GM20431 (cell line): ENCODE results near the gene CLIC5.
"Not testable (repeated sequence)": the region's sequence is repeated elsewhere in the genome, so short reads cannot be mapped to it uniquely, and the experiment has no call there.

ENCODE experiments used
- in situ Hi-C: fragments of 300-500 bp; cut with MseI, MboI; formaldehyde crosslinking; loops from one replicate; pipeline ENCODE4 v1.15.0; 2020; ENCODE audit warnings: low sequenced_read_pairs; ENCODE audit not compliant: unreplicated experiment

The CLIC5 gene

DNA sequence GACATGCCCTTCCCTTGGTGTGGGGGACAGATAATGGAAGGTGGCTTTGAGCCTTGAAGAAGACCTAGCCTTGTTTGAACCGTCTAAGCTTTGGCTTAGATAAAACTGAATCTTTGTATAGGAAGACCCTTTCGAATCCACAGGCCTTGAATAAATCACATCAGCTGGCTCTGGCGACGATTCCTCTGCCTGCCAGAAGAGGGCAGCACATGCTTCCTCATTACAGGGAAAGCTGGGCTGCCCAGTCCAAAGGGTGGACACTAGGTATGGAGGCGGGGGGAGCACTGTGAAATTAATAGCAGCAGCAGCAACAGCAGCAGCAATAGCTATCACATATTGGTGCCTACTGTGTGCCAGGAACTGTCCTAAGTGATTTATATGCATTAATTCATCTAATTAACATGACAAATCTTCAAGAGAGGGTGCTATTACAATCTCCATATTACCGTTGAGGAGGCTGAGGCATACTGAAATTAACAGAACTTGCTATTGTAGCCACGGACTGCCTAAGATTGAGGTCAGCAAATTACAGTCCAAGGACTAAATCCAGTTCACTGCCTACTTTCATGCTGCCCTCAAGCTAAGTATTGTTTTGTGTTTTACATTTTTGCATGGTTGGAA lies 85.1 kb downstream of the CLIC5 start:
- in situ Hi-C loops = no loop called here

DNA sequence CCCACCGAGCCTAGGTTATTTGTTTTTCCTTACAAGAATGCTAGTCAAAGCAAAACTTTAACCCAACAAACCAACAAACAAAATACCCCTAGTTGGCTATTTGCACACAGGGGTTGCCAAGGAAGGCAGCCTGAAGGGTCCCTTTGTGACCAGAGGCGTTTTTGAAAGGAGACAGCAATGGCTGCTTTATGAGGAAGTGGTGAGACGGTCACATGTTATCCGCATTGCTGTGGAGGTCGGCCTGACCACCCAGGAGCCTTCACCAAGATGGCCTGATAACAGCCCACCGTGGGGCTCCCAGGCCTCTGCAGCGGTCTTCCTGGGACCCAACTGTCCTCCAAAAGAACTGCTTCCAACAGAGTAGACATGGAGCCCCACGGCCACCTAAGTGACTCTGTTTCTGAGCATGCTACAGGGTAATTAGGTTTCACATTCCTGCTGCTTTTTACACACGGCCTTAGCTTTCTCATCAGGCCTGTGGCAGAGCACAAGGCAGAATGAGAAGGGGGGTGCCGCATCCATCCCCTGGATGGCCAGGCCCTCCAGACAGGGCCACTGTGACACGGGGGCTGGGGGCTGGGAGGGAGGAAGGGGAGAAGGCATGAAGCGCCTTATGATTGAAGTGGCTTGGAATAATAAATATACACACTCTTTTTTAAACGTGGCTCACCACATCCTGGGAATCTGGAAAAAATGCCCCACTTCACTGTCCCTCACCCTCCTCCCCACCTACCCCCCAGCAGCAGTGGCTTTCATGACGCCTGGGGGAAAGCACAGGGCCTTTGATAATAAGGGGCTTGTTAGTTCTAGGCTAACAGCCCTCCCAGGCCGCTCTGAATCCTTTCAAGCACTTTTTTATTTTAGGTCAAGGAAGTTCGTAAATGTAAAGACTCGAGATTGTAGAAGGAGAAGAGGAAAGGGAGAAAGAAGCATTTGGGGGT lies 86.0 kb downstream of the CLIC5 start:
- in situ Hi-C loops = no loop called here

DNA sequence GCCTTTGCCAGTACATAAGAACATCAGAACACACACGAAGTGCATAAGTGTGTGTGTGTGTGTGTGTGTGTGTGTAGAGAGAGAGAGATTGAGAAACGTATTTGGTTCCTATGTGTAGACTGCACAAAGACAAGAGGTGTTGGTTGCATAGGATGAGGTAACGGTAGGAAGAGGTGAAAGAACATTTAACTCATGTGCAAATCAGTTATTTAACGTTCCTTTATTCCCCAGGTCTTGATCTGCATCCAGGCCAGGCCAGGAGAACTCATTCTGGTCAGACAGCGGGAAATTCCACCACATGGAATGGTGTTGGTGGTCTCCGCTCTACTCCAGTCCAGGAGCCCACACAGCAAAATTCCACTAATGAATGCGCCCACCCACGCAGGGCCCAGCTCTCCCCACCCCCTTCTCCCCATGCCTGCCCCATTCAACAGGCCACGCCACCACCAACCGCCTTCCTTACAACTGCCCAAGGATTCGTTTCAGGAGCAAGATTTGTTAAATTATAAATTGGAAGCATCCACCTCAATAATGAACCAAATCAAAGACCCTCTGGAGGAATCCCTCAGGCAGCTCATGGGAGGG lies 86.8 kb downstream of the CLIC5 start:
- in situ Hi-C loops = no loop called here

DNA sequence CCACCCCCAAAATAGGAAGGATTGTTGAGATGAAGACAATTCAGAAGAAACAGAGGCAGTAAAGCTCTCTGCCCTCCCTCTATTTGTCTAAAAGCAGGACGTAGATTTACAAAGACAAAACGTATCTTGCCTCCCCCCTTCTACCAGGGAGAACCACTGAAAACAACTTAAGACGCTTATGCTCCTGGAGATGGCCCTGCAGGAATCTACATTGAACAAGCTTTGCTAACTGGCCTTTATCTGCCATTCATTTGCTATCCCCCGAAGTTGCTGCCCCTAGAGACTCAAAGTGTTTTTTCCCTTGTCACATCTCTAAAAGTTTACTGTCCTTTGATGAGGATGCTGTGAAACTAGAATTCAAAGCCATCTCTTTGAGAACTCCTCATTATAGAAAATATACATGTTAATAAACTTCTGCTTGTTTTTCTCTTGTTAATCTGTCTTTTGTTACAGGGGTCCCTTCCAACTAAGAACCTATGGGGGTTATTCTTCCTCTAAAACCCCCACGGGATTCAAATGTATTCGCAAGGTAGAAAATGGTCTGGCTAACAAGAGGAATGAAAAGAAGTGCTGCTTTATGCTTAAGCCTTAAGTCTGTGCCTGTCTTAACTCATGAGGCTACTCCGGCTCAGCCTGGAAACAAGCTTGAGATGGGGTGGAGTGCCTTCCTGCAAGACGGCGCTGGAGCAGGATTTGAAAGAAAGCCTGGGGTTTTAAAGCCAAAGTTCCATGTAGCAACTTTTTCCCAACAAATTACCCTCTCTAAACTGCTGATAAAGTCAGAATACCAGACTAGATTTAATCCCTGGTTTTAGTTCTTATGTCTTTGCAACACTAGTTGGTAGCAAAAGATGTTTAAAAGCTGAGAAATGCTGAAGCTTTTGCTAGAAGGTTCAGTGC lies 88.0 kb downstream of the CLIC5 start:
- in situ Hi-C loops = no loop called here

- in situ Hi-C loops = not testable (repeated sequence)
Observed at GRCh38 chr6:45926423-45926822, 89.2 kb downstream of the CLIC5 start.

GRCh38 chr6:45924763-45925342 lies 90.8 kb downstream of the CLIC5 start:
- in situ Hi-C loops = loop anchor here (25.0 kb wide), 1 partner anchor 1263 kb away; no protein-coding TSS in a partner anchor

- in situ Hi-C loops = loop anchor here (25.0 kb wide), 1 partner anchor 1262 kb away; no protein-coding TSS in a partner anchor
Observed at GRCh38 chr6:45923831-45924391, 91.7 kb downstream of the CLIC5 start.

DNA sequence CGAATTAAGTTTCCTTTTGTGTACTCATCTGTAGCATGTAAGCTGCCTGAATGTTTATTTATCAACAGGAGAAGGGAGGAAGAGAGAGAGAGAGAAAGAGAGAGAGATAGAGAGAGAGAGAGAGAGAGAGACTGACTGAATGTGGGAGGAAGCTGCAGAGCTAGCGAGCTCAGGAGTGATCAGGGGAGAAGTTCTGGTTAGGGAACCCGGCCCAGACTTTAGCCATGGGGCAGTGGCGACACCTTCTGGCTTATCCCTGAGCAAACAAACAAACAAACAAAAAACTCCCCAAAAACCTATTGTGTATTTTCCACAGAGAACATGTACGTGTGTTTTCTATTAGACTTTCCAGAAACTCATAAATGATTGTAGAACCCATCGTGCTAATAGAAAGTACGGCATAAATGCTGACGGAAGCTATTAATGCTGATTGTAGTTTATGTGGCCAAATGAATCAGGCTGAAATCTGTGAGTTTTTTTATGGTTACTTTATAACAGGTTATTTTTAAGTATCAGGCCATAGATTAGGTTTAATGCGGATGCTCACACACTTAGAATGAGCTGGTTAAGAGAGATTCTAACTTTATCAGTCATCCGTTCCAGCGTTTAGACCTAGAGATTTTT lies 92.8 kb downstream of the CLIC5 start:
- in situ Hi-C loops = loop anchor here (25.0 kb wide), 1 partner anchor 1261 kb away; no protein-coding TSS in a partner anchor

- in situ Hi-C loops = loop anchor here (25.0 kb wide), 1 partner anchor 1259 kb away; no protein-coding TSS in a partner anchor
Observed at GRCh38 chr6:45921691-45922281, 93.9 kb downstream of the CLIC5 start.

- in situ Hi-C loops = loop anchor here (25.0 kb wide), 1 partner anchor 1259 kb away; no protein-coding TSS in a partner anchor
Observed at GRCh38 chr6:45920819-45921511, 94.7 kb downstream of the CLIC5 start.

DNA sequence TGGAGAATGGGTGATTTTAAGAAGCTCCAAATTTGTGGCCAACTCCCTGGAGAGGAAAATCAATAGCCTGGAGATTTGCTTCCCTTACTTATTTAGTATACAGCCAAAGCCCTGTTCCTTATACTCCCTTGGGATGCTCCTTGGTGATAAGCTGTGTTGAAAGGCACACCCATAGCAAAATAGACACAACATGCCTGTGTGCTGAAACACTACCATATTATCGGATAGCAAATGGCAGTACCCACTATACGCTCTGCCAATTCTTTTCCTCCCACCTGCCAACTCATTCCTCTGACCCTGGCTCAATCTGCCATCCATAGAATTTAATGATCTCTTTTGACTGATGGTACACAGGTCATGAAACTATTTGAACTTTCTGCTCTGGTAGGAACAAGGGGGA lies 98.2 kb downstream of the CLIC5 start:
- in situ Hi-C loops = loop anchor here (25.0 kb wide), 1 partner anchor 1255 kb away; no protein-coding TSS in a partner anchor

DNA sequence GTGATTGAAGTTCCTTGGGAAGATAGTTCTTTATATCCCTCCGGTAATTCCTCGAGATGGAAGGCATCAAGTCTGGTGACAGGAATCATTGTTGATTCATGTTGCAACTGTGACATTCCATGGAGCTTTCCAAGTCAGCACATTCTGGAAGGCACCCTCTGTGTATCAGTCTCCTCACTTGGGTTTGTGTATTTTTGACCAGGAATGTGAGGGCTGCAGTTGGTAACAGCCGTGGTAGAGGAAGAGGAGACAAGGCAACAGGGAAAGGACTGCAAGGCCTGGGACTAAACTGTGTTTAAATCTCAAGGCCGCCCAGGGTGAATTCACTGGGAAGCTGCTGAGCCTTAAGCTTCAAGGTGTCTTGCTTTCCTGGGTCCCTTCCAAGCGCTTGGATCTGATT lies 99.0 kb downstream of the CLIC5 start:
- in situ Hi-C loops = loop anchor here (25.0 kb wide), 1 partner anchor 1254 kb away; no protein-coding TSS in a partner anchor

DNA sequence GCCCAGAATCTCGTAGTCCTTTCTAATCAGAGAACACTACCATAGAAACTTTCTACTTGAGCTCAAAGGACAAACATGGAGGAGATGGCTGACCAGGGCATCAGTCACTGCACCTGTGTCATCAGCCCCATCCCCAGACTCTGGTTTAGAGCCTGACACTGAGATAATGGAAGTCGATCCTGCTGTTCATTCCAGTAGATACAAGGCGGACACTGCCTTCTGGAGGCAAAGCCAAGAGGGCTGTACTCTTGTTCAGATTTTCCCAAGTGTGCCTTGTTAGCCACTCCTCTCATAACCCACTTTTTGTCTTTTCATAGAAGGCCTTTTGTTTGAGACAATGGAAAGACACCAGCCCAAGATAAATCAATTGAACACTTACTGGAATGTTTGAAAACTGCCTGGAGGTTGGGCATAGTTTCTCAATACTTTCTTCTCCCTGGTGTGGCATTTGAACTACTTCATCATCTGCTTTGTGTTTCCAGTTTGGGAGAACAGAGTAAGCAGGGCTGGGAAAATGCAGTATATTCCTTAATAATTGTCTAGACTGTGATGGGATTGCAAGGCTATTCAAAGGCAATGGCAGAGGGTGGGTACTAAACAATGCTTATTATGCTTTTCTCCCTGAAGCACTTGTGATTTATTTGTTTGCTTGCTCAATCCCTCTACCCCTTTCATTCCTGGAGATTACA lies 99.7 kb downstream of the CLIC5 start:
- in situ Hi-C loops = loop anchor here (25.0 kb wide), 1 partner anchor 1254 kb away; no protein-coding TSS in a partner anchor

DNA sequence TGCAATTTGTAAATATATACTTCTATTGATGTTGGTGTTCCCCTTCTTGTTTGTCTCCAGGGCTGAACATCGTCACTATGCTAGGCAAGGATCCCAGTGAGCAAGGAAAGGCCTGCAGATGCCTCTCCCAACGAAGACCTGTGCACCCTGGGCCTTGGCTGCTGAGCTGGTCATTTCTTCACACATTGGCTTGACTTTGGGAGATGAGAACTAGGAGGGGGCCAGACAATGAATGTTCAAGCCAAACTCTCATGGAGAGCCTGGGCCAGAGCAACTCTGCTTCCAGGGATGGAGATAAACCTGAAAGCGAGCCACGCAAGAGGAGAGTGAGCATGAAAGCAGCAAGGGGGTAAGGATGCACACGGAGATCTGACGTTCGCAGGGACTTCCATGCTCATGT lies 104.0 kb downstream of the CLIC5 start:
- in situ Hi-C loops = loop anchor here (25.0 kb wide), 1 partner anchor 1249 kb away; no protein-coding TSS in a partner anchor

- in situ Hi-C loops = loop anchor here (25.0 kb wide), 1 partner anchor 1242 kb away; no protein-coding TSS in a partner anchor
Observed at GRCh38 chr6:45903959-45904358, 111.7 kb downstream of the CLIC5 start.

GRCh38 chr6:45902984-45903383 lies 112.7 kb downstream of the CLIC5 start:
- in situ Hi-C loops = loop anchor here (25.0 kb wide), 1 partner anchor 1241 kb away; no protein-coding TSS in a partner anchor
